ENCODE measurements around the gene SLC38A8. TPM values are rescaled to one million over a fixed set of nuclear protein-coding genes. Genes with fewer than 3 reads are reported as not detected.

The SLC38A8 gene
- total RNA-seq, 4 donors from 2014 or later = not detected

GRCh38 chr16:84082835-84083569 lies 40.4 kb upstream of the SLC38A8 start:
- H3K27ac ChIP-seq = no peak overlapping the region
- no peak for ATAC-seq
- TF ChIP-seq POLR2A (IDR thresholded peaks at IDR 0.05) (no peak), POLR2AphosphoS5 (IDR thresholded peaks at IDR 0.05) (no peak), EP300 (IDR thresholded peaks at IDR 0.05) (no peak)
- TF ChIP-seq, protein P1, sequence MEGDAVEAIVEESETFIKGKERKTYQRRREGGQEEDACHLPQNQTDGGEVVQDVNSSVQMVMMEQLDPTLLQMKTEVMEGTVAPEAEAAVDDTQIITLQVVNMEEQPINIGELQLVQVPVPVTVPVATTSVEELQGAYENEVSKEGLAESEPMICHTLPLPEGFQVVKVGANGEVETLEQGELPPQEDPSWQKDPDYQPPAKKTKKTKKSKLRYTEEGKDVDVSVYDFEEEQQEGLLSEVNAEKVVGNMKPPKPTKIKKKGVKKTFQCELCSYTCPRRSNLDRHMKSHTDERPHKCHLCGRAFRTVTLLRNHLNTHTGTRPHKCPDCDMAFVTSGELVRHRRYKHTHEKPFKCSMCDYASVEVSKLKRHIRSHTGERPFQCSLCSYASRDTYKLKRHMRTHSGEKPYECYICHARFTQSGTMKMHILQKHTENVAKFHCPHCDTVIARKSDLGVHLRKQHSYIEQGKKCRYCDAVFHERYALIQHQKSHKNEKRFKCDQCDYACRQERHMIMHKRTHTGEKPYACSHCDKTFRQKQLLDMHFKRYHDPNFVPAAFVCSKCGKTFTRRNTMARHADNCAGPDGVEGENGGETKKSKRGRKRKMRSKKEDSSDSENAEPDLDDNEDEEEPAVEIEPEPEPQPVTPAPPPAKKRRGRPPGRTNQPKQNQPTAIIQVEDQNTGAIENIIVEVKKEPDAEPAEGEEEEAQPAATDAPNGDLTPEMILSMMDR (IDR thresholded peaks at IDR 0.05) = no peak
- H3K36me3 ChIP-seq = peaks cover 0 to 98% of the 10 kb centered on the region in 2 donors
- H3K4me1 ChIP-seq = peaks cover 0 to 8% (median 0%) of the 10 kb centered on the region in 3 donors
- H3K9me3 ChIP-seq = no peaks in the 10 kb centered on the region
- WGBS, 2 donors (ENCODE audit: low coverage in 1 of 2) = 80 to 82% methylated on average over 1 to 7 of the region's 11 CpGs
- H3K4me3 ChIP-seq = no peak overlapping the region
- no peaks in the 10 kb centered on the region for H3K27me3 ChIP-seq

- TF ChIP-seq POLR2AphosphoS5 (IDR thresholded peaks at IDR 0.05) (no peak), EP300 (IDR thresholded peaks at IDR 0.05) (no peak), POLR2A (IDR thresholded peaks at IDR 0.05) (no peak)
- TF ChIP-seq, protein P1 (IDR thresholded peaks at IDR 0.05) = no peak
- H3K27ac ChIP-seq = no peak overlapping the region
- H3K9me3 ChIP-seq = no peaks in the 10 kb centered on the region
- no peak for ATAC-seq
- peaks cover 0 to 98% of the 10 kb centered on the region in 2 donors for H3K36me3 ChIP-seq
- H3K4me3 ChIP-seq = no peak overlapping the region
- no peaks in the 10 kb centered on the region for H3K27me3 ChIP-seq
- WGBS, 2 donors (ENCODE audit: low coverage in 1 of 2) = 20 to 30% methylated on average over 1 of the region's 6 CpGs
- H3K4me1 ChIP-seq = peaks cover 0 to 8% (median 0%) of the 10 kb centered on the region in 3 donors
These were observed 39.5 kb upstream of the SLC38A8 start for GRCh38 chr16:84082110-84082509.

DNA sequence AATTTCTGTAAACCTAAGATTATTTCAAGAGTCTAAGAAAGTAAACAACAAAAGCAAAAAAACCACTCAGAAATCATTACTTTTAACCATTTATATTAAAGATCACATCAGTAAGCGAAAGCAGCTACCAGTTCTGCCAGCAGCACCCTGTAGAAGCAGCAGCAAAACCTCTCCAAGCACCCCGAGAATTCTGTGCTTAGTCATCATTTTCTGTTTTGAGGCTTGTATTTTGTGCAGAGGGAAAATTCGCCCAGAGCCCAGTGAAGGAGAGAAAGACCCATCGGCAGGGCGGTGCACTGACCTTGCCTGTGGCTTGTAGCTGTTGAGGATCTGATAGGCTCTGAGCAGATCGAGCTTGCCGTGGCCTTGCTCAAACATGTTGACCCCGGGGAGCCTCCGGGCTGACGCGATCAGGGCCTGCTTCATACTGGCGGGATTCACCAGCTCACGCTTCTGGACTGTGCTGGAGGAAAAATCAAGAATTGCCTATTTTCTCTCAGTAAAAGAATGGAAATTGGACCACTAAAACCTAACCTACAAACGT lies 38.9 kb upstream of the SLC38A8 start:
- no peak for ATAC-seq
- no peaks in the 10 kb centered on the region for H3K27me3 ChIP-seq
- whole genome bisulfite sequencing, 2 donors (ENCODE audit: low coverage in 1 of 2) = 85 to 97% methylated on average over 3 to 8 of the region's 14 CpGs
- H3K9me3 ChIP-seq = no peaks in the 10 kb centered on the region
- TF ChIP-seq EP300 (IDR thresholded peaks at IDR 0.05) = no peak
- TF ChIP-seq POLR2A (IDR thresholded peaks at IDR 0.05) = no peak
- TF ChIP-seq POLR2AphosphoS5 (IDR thresholded peaks at IDR 0.05) = no peak
- TF ChIP-seq, protein P1 (IDR thresholded peaks at IDR 0.05) = no peak
- H3K4me3 ChIP-seq = no peak overlapping the region
- peaks cover 0 to 98% of the 10 kb centered on the region in 2 donors for H3K36me3 ChIP-seq
- peaks cover 0 to 8% (median 0%) of the 10 kb centered on the region in 3 donors for H3K4me1 ChIP-seq
- H3K27ac ChIP-seq = no peak overlapping the region

DNA sequence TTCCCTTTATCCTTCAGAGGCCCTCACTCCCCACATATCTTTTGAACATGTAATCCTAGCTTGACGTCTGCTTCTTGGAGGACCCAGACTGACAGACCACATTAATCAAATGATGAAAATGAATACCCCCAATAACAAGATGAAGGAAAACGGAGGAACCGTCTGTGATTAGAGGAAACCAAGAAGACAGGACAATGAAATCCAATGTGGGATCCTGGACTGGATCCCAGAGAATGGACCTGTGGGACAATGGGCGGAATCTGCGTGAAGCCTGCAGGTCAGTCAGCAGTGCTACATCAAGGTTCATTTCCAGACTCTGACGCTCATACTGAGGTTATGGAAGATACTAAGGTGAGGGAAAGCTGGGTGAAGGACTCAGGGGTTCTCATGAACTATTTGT lies 38.2 kb upstream of the SLC38A8 start:
- H3K9me3 ChIP-seq = no peaks in the 10 kb centered on the region
- H3K4me1 ChIP-seq = peaks cover 0 to 8% (median 0%) of the 10 kb centered on the region in 3 donors
- H3K27me3 ChIP-seq = no peaks in the 10 kb centered on the region
- 73 to 78% methylated on average over 3 to 6 of the region's 6 CpGs for WGBS, 2 donors (ENCODE audit: low coverage in 1 of 2)
- no peak overlapping the region for H3K27ac ChIP-seq
- H3K36me3 ChIP-seq = peaks cover 0 to 98% of the 10 kb centered on the region in 2 donors
- ATAC-seq = no peak
- H3K4me3 ChIP-seq = no peak overlapping the region
- TF ChIP-seq POLR2A (IDR thresholded peaks at IDR 0.05) (no peak), EP300 (IDR thresholded peaks at IDR 0.05) (no peak), POLR2AphosphoS5 (IDR thresholded peaks at IDR 0.05) (no peak)
- TF ChIP-seq, protein P1 (IDR thresholded peaks at IDR 0.05) = no peak

DNA sequence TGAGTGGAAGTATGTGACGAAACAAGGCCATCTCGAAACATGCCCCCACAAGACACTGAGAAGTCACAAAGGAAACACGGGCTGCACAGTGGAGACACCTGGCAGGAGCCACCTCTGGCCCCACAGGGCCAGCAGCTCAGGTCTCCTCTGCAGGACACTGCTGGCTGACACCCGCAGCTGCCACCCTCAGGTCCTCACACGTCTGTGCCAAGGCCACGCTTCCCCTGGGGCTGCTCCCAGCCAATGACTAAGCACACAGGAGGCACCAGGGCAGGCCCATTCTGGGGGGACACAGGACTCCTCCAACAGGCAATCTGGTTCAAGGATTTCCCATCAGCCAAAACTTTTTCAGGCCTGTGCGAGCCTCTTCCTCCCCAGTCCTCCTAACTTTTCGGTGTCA lies 37.8 kb upstream of the SLC38A8 start:
- H3K4me3 ChIP-seq = no peak overlapping the region
- H3K27ac ChIP-seq = no peak overlapping the region
- TF ChIP-seq, protein P1 (IDR thresholded peaks at IDR 0.05) = no peak
- TF ChIP-seq POLR2A (IDR thresholded peaks at IDR 0.05) (no peak), EP300 (IDR thresholded peaks at IDR 0.05) (no peak)
- H3K9me3 ChIP-seq = no peaks in the 10 kb centered on the region
- H3K27me3 ChIP-seq = no peaks in the 10 kb centered on the region
- H3K4me1 ChIP-seq = peaks cover 0 to 8% (median 0%) of the 10 kb centered on the region in 3 donors
- H3K36me3 ChIP-seq = peaks cover 0 to 99% of the 10 kb centered on the region in 2 donors
- ATAC-seq = no peak
- WGBS, 2 donors (ENCODE audit: low coverage in 1 of 2) = 80 to 92% methylated on average over 3 to 4 of the region's 8 CpGs
